ENCODE measurements around the gene TMEM259.

DNA sequence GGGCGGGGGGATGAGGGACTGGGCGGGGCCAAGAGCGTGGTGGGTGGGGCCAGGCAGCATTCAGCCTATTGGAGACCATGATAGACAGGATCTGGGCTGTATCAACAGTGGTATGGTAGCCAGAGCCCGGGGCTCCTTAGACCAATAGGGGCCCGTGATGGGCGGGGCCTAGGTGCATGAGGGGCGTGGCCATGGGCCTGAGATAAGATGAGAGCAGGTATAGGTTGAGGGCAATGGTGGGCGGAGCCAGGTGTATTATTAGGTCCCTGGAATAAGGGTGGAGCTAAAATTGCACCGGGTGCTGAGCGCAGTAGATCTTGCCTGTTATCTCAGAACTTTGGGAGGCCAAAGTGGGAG is 24.3 kb upstream of the TMEM259 start:
- no peak for TF ChIP-seq SIN3A (IDR thresholded peaks at IDR 0.05; ENCODE audit: low read depth)
- TF ChIP-seq JUND (IDR thresholded peaks at IDR 0.05), result no peak
- no peak for TF ChIP-seq EZH2 (IDR thresholded peaks at IDR 0.05)
- TF ChIP-seq, protein P1, sequence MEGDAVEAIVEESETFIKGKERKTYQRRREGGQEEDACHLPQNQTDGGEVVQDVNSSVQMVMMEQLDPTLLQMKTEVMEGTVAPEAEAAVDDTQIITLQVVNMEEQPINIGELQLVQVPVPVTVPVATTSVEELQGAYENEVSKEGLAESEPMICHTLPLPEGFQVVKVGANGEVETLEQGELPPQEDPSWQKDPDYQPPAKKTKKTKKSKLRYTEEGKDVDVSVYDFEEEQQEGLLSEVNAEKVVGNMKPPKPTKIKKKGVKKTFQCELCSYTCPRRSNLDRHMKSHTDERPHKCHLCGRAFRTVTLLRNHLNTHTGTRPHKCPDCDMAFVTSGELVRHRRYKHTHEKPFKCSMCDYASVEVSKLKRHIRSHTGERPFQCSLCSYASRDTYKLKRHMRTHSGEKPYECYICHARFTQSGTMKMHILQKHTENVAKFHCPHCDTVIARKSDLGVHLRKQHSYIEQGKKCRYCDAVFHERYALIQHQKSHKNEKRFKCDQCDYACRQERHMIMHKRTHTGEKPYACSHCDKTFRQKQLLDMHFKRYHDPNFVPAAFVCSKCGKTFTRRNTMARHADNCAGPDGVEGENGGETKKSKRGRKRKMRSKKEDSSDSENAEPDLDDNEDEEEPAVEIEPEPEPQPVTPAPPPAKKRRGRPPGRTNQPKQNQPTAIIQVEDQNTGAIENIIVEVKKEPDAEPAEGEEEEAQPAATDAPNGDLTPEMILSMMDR (IDR thresholded peaks at IDR 0.05 in 2 of 3, conservative IDR thresholded peaks at IDR 0.05 in 1 of 3; ENCODE audit: borderline replicate concordance in 1 of 3, insufficient read depth in 1 of 3, low read depth in 2 of 3, low read length in 2 of 3), result no peak
- TF ChIP-seq, protein P2, sequence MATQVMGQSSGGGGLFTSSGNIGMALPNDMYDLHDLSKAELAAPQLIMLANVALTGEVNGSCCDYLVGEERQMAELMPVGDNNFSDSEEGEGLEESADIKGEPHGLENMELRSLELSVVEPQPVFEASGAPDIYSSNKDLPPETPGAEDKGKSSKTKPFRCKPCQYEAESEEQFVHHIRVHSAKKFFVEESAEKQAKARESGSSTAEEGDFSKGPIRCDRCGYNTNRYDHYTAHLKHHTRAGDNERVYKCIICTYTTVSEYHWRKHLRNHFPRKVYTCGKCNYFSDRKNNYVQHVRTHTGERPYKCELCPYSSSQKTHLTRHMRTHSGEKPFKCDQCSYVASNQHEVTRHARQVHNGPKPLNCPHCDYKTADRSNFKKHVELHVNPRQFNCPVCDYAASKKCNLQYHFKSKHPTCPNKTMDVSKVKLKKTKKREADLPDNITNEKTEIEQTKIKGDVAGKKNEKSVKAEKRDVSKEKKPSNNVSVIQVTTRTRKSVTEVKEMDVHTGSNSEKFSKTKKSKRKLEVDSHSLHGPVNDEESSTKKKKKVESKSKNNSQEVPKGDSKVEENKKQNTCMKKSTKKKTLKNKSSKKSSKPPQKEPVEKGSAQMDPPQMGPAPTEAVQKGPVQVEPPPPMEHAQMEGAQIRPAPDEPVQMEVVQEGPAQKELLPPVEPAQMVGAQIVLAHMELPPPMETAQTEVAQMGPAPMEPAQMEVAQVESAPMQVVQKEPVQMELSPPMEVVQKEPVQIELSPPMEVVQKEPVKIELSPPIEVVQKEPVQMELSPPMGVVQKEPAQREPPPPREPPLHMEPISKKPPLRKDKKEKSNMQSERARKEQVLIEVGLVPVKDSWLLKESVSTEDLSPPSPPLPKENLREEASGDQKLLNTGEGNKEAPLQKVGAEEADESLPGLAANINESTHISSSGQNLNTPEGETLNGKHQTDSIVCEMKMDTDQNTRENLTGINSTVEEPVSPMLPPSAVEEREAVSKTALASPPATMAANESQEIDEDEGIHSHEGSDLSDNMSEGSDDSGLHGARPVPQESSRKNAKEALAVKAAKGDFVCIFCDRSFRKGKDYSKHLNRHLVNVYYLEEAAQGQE (IDR thresholded peaks at IDR 0.05; ENCODE audit: low read depth), result no peak
- TF ChIP-seq POLR2AphosphoS5 (IDR thresholded peaks at IDR 0.05; ENCODE audit: low read depth, low read length), result no peak
- TF ChIP-seq SRF (IDR thresholded peaks at IDR 0.05; ENCODE audit: low read depth), result no peak
- TF ChIP-seq SP1 (IDR thresholded peaks at IDR 0.05; ENCODE audit: low read depth), result no peak; the same call in 1 of the 2 replicates
- no peak for TF ChIP-seq YY1 (IDR thresholded peaks at IDR 0.05; ENCODE audit: extremely low read depth, insufficient replicate concordance, low read depth, low read length)
- TF ChIP-seq POLR2A (IDR thresholded peaks at IDR 0.05; ENCODE audit: borderline replicate concordance, extremely low read depth, insufficient read depth, insufficient read length), result peak; percentile 46
- TF ChIP-seq, protein P3, sequence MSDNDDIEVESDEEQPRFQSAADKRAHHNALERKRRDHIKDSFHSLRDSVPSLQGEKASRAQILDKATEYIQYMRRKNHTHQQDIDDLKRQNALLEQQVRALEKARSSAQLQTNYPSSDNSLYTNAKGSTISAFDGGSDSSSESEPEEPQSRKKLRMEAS (IDR thresholded peaks at IDR 0.05), result no peak

Measured in HCT116 (cell line).